OCI-LY7 (cell line): ENCODE data around the gene SORBS2.

Experiments used
- EZH2phosphoT487 ChIP-seq: fragments of 200-600 bp; sonication (generic); IDR thresholded peaks from 2 replicates; pipeline ENCODE4 v1.6.1; 2018; ENCODE audit warnings: low read depth, borderline replicate concordance, mild to moderate bottlenecking, mixed run types, antibody characterized with exemption, low read length, moderate library complexity, mixed read lengths
- TF ChIP-seq, protein P1 (sequence below): fragments of 200-600 bp; sonication (generic); conservative IDR thresholded peaks from 2 replicates; pipeline ENCODE4 v1.5.1; 2014; ENCODE audit warnings: mild to moderate bottlenecking, antibody characterized with exemption, low read length, moderate library complexity, mixed read lengths

DNA sequence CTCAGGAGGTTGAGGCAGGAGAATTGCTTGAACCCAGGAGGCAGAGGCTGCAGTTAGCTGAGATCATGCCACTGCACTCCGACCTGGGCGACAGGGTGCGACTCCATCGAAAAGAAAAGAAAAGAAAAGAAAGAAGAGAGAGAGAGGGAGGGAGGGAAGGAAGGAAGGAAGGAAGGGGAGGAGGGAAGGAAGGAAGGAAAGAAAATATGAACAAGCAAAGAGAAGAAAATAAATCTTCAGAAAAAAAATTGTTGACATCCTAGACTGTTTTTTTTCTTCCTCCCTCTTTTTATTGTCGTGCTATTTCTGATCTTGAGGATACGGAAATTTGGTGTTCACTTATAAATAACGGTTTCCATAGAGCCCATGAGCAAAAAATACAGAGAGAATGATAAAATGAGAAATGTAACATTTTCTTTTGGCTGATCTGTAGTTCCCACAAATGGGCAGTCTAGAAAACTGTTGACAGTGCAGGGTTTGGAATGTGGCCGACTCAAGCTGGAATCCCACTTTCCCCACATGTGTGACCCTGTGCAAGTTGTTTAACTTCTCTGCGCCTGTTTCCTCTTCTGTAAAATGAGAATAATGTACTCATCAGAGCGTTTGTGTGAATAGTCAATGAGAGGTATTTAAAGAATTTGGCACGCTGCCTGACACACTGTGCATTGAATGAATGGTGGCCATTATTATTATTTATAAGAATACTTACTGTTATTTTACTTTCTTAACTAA is 19.4 kb downstream of the SORBS2 start:
- TF ChIP-seq, protein P1, sequence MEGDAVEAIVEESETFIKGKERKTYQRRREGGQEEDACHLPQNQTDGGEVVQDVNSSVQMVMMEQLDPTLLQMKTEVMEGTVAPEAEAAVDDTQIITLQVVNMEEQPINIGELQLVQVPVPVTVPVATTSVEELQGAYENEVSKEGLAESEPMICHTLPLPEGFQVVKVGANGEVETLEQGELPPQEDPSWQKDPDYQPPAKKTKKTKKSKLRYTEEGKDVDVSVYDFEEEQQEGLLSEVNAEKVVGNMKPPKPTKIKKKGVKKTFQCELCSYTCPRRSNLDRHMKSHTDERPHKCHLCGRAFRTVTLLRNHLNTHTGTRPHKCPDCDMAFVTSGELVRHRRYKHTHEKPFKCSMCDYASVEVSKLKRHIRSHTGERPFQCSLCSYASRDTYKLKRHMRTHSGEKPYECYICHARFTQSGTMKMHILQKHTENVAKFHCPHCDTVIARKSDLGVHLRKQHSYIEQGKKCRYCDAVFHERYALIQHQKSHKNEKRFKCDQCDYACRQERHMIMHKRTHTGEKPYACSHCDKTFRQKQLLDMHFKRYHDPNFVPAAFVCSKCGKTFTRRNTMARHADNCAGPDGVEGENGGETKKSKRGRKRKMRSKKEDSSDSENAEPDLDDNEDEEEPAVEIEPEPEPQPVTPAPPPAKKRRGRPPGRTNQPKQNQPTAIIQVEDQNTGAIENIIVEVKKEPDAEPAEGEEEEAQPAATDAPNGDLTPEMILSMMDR: no peak
- no peak for TF ChIP-seq EZH2phosphoT487
